Activated naive CD4-positive, alpha-beta T cell (primary cell): ENCODE measurements around the gene OTOP2.
A peak's percentile ranks its signal among the peaks of the same experiment; 100 is the strongest.
"Not testable (repeated sequence)": the region's sequence is repeated elsewhere in the genome, so short reads cannot be mapped to it uniquely, and the experiment has no call there.

Source experiments
- DNase-seq, 4 experiments: peaks; one replicate each; lab custom pipeline; 2025; lab: John Stamatoyannopoulos, UW

The OTOP2 gene

DNA sequence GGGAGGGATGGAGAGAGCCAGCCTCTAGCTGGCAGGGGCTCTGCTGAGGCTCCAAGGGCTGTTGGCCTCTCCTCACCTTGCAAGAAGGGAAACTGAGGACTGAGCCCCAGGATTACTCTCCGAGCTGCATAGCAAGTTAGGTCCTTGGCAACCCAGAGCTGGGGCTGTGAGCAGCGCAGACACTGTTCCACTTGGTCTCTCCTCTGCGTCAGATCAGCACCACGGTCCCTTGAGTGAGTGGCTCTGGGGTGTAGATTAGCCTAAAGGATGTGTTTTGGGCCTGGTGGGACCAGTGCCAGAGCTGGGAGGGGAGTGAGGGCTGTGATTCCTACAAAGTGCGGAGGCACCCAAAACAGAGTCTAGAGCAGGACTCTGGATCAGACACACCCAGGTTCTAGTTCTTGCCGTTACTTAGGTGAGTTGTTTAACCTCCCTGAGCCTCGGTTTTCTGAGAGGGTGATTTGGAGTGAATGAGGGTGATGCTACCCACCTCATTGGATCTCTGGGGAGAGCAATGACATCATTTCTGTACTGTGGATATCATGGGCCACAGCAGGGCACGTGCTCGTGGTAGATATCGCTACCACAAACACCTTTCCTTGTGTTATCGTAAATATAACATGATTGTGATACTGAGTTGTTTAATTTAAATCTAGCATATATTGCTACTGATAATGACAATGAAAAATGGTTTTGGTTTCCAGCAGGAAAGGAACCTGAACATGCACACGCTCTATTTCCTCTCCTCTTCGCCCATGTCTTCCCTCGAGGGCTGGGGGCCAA, 22.5 kb upstream of the OTOP2 start:
- no peak for DNase-seq

DNA sequence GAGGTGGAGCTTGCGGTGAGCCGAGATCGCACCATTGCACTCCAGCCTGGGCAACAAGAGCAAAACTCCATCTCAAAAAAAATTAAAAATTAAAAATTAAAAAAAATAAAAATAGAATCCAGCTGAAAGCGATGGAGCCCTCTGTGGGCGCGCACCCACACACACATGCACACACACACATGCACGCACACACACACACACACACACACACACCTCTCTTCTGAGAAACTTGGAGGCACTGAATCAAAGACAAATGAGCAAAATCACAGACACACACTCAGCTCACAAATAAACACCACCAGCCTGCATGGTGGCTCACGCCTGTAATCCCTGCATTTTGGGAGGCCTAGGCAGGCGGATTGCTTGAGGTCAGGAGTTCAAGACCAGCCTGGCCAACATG, 21.0 kb upstream of the OTOP2 start:
- no peak for DNase-seq

DNA sequence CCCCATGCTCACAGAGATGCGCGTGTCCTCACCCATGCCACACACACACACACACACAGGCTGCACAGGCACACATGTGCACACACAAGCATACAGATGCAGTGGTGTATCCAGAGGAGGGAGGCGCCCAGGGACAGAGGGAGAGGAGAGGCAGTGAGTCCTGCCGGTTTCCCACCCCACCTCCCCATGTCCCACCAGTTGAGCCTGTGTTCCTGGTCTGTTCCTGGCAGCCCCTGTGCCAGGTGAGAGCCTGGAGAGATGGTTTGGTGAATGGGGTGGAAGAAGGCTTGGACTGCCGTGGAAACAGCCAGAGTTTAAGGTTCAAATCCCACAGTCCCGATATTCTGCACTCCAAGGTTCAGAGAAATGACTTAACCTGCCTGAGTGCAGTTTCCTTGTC, 20.4 kb upstream of the OTOP2 start:
- DNase-seq, result no peak

DNA sequence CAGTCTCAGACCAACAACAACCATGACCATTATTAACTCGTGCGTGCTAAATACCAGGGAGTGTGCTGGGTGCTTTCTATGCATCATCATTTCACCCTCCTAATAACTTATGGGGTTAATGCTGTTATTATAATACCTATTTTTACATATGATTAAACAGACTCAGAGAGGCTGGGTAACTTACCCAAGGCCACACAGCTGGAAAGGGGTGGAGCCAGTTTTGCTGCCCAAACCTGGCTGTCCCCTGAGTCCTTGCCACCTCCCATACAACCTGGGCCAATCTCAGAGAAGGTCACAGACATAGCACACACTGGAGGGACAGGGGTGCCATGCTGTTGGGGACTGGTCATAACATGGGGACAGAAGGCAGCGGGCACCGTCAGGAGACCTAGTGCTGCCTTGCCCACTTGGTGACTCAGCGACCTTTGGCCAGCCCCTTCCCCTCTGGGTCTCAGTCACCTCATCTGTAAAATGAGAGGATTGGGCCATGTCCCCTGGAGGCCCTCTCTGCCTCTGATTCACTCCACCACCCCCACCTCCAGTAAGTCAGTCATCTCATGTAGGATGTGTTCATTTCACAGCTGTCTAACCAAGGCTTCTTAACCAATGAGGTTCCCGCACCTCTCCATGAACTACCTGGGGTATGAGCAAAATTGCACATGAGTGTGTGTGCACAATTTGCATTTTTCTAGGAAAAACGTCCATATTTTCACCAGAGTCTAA, 19.2 kb upstream of the OTOP2 start:
- DNase-seq, result no peak

DNA sequence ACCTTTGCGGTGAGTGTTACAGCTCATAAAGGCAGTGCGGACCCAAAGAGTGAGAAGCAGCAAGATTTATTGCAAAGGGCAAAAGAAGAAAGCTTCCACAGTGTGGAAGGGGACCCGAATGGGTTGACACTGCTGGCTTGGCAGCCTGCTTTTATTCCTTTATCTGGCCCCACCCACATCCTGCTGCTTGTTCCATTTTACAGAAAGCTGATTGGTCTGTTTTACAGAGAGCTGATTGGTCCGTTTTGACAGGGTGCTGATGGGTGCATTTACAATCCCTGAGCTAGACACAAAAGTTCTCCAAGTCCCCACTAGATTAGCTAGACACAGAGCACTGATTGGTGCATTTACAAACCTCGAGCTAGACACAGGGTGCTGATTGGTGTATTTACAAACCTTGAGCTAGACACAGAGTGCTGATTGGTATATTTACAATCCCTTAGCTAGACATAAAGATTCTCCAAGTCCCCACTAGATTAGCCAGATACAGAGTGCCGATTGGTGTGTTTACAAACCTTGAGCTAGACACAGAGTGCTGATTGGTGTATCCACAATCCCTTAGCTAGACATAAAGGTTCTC, 17.8 kb upstream of the OTOP2 start:
- not testable (repeated sequence) for DNase-seq

DNA sequence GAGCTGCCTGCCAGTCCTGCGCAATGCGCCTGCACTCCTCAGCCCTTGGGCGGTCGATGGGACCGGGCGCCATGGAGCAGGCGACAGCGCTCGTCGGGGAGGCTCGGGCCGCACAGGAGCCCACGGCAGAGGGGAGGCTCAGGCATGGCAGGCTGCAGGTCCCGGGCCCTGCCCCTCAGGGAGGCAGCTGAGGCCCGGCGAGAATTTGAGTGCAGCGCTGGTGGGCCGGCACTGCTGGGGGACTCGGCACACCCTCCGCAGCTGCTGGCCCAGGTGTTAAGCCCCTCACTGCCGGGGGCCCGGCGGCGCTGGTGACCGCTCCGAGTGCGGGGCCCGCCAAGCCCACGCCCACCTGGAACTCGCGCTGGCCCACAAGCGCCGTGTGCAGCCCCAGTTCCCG, 17.1 kb upstream of the OTOP2 start:
- no peak for DNase-seq

DNA sequence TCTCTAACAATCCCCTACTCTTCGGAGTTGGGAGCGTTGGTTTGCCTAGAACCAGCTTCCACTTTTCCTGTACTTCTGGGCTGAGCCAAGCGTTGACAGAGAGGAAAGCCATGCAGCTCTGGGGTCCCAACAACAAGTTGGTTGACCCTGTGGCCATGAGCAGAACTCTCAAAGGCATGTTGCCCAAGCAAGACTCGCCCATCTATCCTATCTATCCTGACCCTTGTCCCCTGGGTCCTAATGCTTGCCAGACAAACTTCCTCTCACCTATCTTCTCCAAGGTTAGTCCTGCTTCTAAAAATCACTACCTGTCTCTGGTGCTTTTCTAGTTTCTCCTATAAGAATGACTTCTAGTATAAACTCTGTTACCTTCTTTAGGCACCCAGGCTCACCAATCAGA, 15.0 kb upstream of the OTOP2 start:
- not testable (repeated sequence) for DNase-seq

DNA sequence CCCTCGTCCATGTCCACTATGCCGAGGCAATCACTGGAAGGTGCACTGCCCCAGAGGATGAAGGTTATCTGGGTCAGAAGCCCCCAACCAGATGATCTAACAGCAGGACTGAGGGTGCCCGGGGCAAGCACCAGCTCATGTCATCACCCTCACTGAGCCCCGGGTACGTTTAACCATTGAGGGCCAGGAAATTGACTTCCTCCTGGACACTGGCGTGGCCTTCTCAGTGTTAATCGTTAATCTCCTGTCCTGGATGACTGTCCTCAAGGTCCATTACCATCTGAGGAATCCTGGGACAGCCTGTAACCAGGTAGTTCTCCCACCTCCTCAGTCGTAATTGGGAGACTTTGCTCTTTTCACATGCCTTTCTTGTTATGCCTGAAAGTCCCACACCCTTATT, 12.7 kb upstream of the OTOP2 start:
- DNase-seq, result not testable (repeated sequence)

DNA sequence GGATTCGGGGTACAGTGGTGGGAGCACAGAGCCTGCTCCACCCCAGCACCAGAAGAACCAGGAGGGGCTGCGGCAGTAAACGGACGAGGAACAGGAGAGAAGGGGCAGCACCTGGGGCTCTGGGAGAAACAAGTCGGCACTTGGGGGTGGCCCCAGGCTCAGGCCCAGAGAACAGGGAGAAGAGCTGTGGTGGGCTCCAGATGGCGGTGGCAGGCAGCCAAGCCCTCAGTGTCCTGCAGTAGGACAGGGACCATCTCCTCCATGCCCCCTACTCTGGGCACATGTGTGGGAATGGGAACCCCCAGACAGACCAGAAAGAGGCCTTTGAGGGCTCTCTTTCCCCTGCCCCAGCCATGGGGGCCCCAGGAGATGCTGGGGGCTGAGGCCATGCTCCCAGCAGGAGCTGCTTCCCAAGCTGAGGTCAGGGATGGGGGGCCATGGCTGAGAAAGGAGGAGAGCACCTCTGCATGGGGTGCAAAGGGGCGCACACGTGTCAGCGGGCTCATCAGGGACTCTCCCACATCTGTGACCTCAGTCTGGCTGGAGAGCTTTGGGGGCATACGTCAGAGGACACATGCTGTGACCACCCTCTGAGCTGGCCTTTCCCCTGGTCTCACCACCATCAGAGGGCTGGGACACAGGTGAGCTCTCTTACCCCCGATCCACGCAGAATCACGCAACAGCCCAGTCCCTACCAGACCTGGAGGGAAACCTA, 7.8 kb upstream of the OTOP2 start:
- no peak for DNase-seq

DNA sequence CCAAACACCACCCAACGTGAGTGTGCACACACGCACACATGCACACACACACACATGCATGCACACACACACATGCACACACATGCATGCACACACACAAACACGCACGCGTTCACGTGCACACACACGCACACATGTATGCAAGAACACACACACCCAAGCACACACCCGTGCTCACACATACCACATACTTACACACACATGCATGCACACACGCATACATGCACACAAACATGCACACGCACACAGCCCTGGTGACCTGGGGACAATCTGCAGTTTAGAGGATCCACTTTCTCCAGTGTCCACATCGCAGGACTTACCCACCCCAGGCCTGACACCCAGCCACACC, 7.2 kb upstream of the OTOP2 start:
- no peak for DNase-seq

DNA sequence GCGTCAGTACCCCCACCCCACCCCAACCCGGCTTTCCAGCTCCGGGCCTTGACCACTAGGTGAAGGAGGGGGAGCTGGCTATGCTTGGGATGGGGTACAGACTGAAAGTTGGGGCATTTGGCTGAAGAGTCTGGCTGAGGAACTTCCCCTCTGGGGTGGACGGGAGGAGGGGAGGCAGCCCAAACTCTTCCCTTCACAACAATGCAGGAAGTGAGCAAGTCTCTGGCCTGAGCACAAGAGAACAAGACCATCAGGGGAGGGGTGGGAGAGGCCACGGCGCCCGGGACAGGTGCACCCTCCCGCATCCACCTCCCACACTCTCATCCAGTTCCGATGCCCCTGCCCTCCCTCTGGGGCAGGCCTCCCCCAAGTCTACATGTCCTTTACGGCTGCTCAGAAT, 6.6 kb upstream of the OTOP2 start:
- no peak for DNase-seq

DNA sequence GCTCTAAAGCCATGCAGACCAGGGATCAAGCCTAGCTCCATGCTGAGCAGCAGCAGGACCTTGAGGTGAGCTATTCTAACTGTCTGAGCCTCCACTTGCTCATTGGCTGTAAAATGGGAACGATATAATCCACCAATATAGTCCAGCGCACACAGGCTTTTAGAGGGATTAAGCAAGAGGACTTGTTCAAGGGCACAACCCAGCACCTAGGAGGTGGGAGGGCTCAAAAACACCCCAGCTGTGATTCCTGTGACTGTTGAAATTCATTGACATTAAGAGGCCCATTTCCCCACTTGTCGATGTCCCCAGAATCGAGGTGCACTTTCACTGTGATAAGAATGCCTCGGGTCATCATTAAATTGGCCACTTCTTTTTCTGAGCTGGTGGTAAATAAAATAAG, 5.2 kb upstream of the OTOP2 start:
- no peak for DNase-seq

DNA sequence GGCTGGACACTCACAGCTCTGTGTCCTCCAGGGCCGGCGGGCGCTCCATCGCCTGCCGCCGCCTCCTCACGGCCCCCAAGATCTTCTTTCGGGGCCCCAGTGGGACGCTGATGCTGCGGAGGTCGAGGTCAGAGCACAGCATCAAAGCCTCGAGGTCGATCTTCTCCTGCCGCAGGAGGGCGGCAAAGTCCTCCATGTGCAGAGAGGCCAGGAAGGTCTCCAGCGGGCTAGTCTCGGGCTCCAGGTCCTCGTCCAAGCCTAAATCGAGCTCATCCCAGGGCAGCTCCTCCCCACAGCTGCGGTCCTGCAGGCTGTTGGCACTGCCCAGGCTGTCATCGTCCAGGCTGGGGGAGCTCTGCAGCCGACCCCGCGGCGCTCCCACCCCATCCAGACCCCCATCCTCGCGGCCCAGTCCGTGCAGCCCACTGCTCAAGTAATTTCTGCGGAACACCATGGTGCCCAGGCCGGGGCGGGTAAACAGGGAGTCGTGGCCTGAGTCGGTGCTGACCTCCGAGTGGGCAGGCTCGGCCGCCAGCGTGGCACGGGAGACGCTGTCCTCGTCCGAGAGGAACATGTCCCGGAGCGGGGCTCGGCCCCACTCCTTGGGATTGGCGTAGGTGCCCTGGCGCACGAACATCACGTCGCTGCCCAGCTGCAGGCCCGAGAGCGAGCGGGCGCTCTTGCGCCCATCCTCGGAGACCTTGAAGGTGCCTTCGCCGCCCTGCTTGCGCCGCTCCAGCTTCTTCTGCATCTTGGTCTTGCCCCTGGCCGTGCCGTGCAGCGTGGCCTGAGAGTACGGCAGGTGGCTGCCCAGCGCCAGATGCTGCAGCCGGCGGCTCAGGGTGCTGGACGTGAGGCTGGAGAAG, 4.4 kb upstream of the OTOP2 start:
- no peak for DNase-seq

DNA sequence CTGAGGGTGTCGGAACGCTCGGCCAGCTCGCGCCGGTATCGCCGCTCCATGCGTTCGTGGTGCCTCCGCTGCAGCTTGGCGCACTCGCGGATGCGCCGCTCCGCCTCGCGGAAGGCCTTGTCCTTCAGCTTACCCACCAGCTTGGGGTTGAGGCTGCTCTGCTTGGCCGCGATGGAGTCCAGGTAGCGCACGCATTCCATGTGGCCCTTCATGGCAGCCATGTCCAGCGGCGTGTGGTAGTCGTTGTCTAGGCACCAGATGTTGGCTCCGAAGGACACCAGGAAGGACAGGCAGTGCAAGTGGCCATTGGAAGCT, 3.8 kb upstream of the OTOP2 start:
- DNase-seq, result no peak

DNA sequence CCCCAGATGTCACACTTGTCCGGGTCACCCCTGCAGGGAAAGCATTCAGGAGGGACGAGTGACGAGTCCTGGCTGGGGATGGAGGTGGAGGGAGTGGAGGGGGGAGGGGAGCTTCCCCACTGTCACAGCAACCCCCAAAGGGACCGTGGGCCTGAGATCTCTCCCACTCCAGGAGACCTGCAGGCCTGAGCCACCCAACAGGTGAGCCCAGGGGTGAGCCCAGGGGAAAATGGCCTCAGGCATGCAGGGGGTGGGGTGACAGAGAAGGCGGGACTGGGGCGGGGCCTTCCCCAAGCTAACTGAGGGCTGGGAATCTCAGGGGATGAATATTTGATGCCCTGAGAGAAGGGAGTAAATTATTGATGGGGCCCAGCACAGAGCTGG, 3.4 kb upstream of the OTOP2 start:
- DNase-seq, result no peak

DNA sequence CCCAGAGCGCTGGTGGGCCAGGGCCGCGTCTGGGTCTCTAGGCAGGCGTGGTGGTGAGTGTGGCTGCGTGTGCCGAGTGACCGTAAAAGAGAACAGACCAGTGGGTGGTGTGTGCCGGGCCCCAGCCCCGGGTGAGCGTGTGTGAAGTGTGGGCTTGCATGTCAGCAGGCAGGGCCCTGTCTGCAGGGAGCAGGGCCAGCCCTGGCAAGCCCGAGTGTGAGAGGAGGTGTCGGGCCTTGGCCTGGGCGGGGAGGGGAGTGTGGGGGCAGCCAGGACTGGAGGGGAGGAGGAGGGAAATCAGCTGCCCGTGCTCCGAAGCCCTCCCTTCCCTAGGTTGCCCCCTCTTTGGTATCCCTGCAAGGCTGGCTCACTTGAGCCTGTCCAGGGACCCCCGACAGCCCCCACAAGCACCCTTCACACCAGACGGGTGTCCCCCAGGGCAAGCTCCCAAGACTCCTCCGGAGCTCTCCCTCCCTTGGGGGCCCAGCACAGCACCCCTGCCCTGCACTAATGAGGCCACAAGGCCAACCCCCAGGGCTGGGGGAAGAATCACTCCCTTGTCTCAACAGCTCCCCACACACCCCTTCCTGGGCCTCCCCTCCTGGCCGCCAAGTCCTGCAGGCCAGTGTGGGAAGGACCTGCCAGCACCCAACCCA, 2.9 kb upstream of the OTOP2 start:
- DNase-seq, result no peak

DNA sequence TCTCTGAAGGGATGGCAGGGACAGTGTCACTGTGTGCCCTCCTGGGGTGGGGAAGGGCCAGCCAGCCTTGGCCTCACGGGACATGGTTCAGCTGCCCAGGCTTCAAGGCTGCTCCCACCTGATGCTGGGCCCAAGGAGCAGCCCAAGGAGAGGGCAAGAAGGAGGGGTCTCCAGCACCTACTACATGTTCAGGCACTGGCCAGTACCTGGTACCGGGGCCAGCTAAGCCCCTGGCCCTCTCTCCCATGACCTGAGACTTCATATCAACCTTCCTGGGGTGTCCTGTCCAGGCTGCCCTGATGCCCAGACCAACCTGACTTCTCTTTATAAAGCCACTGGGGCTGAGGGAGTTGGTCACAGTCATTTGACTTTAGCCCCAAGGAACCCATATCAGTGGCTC, 2.3 kb upstream of the OTOP2 start:
- DNase-seq, result no peak

DNA sequence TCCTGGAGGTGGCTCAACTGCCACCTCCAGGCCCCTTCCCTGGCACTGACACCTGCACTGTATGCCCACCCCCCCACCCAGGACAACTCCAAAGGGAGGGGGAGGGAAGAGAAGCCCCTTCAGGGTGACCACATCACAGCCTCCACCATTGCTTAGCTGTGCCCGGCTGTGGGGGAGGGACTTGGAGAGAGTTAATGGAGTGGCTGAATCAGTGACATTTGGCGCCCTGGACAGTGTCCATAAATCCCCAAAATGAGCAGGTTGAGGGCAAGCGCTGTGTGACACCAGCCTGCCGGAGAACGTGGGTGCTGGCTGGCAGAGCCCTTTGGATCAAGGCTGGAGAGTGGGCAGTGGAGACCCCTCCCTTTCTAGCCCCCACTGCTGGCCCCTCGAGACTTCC, 1.9 kb upstream of the OTOP2 start:
- DNase-seq, result no peak

DNA sequence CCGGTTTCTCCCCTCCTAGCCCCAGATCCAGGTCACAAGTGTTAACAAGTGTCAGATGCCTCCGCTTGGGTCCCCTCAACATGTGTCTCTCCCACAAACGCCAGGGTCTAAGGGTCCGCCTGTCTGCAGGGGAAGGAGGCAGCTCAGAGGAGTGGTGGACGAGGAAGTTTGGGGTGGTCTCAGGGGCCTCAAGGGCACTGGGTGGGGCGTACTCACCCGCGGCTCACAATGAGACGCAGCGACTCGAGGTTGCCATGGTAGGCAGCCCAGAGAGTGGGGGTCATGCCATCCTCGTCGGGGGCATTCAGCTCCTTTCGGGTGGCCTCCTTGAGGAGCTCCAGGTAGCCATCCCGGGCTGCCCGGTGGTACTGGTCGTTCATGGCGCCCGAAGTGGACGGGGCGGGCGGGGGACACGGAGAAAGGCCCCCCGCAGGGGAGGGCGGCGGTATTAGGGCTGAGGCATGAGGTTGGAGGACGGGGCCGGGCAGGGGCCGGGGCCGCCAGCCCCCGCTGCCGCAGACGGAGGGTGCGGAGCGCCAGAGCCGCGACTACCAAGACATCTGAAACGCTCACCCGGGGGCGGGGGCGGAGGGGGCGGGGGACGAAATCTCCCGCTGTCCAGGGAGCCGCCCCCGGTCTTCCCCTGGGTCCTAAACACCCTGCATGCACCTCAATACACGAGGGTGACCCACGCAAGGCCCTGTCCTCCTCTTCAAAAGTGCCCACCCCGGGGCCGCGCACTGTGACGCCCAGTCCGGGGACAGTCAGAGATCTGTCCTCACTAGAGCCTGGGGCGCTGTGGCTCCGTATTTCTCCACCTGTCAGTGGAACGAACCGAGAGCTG, 1.2 kb upstream of the OTOP2 start, which contains the start of gene USH1G:
TSS of gene USH1G (minus strand) at position 562 of the 844 bp plus-strand sequence. CDS start at position 380, 182 bp downstream.
- no peak for DNase-seq

DNA sequence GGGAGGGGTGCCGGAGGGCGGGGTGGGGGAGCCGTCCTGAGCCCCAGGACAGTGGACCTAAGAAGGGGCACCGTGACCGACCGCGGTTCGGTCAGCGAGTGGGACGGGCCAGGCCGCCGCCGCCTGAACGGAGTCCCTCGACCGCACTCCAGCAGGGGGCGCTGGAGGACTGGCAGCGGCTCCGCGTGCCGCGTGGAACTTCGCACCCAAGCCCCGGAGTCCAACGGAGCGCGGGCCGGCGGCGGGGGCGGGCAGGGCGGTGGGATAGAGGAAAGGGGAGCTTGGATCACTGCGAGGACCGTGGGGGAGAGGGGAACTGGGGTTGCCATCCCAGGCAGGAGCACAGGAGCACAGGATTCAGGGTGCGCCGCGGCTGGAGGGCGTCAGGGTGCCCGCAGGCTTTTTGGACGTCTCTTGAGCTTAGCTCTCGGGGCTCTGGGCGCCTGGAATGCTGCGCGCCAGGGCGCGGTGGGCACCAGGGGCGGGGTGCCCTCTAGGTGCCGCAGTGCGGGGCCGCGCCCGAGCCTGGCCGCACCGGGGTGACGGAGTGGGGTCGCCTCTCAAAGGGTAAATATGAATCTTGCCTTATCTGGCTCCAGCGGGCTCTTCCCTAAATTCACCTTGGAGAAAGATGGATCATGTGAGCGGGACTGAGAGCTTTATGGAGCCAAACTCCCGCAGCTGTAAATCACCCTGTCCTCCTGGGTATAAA, 379 bp upstream of the OTOP2 start:
- DNase-seq, result peak; percentile 35 to 72 (median 56)
